ENCODE results near the gene CEACAM16.
A peak's percentile ranks its signal among the peaks of the same experiment; 100 is the strongest.

- TF ChIP-seq EZH2phosphoT487 (IDR thresholded peaks at IDR 0.05; ENCODE audit: borderline replicate concordance, low read length) = no peak
- peak; percentile 89 for TF ChIP-seq CTCF (conservative IDR thresholded peaks at IDR 0.05; ENCODE audit: low read depth, low read length)
These were observed 25.0 kb downstream of the CEACAM16 start for GRCh38 chr19:44723952-44724319.

All from PC-3 (cell line).